Astrocyte of the cerebellum (primary cell): ENCODE measurements around the gene TOR1AIP2.

Experiments
- DNase-seq: peaks from one replicate; pipeline ENCODE4 v3.0.0-alpha.2; 2011; ENCODE audit warnings: low read depth
- H3K4me3 ChIP-seq: 2 replicates; pipeline ENCODE4 v1.5.1; 2011; ENCODE audit warnings: mild to moderate bottlenecking, low read depth, low read length, moderate library complexity
- in situ Hi-C: cut with HindIII; loops from 2 replicates; pipeline ENCODE4 v1.10.0; 2017; ENCODE audit warnings: low sequenced_read_pairs
- TF ChIP-seq, protein P1 (sequence below): IDR thresholded peaks from 2 replicates; pipeline ENCODE4 v1.5.1; 2012; ENCODE audit warnings: low read length, low read depth, moderate library complexity, mild to moderate bottlenecking; ENCODE audit errors: missing control alignments

TOR1AIP2 gene

DNA sequence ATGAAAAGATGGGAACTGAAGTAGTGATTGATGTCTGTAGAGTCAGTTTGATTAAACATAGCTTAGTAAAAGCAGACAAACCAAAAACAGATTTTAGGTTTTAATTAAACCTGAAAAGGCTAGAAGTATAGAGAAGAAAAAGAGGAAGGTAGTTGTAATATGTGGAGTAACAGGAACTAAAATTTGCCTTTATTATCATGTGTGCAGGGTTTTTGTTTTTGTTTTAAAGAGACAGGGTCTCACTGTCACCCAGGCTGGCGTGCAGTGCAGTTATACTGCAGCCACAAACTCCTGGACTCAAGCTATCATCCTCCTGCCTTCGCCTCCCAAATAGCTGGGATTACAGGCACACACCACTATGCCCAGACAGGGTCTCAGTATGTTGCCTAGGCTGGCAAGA lies 10.5 kb upstream of the TOR1AIP2 start:
- DNase-seq, result no peak
- in situ Hi-C loops, result no loop called here
- TF ChIP-seq, protein P1, sequence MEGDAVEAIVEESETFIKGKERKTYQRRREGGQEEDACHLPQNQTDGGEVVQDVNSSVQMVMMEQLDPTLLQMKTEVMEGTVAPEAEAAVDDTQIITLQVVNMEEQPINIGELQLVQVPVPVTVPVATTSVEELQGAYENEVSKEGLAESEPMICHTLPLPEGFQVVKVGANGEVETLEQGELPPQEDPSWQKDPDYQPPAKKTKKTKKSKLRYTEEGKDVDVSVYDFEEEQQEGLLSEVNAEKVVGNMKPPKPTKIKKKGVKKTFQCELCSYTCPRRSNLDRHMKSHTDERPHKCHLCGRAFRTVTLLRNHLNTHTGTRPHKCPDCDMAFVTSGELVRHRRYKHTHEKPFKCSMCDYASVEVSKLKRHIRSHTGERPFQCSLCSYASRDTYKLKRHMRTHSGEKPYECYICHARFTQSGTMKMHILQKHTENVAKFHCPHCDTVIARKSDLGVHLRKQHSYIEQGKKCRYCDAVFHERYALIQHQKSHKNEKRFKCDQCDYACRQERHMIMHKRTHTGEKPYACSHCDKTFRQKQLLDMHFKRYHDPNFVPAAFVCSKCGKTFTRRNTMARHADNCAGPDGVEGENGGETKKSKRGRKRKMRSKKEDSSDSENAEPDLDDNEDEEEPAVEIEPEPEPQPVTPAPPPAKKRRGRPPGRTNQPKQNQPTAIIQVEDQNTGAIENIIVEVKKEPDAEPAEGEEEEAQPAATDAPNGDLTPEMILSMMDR, result no peak
- H3K4me3 ChIP-seq, result no peak overlapping the region

DNA sequence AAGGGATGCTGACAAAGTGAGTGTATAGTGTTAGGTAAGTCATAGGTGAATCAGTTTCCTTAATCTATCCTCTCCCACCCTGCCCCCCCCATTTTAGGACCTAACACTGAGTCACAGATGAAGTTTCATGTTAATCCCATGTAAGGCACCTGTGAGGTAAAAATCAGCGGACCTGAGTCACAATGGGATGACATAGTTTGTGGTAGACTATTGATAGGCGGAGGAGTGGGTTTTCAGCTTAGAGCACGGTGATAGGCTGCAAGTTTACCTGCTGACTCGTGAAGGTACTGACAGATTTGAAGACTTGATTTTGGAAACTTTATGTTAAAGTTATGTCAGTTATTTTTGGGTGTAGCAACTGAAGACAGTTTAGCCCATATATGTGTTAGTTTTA lies 6.1 kb upstream of the TOR1AIP2 start:
- DNase-seq, result no peak
- in situ Hi-C loops, result no loop called here
- TF ChIP-seq, protein P1, result no peak
- peak overlapping the region; percentile 78 for H3K4me3 ChIP-seq

DNA sequence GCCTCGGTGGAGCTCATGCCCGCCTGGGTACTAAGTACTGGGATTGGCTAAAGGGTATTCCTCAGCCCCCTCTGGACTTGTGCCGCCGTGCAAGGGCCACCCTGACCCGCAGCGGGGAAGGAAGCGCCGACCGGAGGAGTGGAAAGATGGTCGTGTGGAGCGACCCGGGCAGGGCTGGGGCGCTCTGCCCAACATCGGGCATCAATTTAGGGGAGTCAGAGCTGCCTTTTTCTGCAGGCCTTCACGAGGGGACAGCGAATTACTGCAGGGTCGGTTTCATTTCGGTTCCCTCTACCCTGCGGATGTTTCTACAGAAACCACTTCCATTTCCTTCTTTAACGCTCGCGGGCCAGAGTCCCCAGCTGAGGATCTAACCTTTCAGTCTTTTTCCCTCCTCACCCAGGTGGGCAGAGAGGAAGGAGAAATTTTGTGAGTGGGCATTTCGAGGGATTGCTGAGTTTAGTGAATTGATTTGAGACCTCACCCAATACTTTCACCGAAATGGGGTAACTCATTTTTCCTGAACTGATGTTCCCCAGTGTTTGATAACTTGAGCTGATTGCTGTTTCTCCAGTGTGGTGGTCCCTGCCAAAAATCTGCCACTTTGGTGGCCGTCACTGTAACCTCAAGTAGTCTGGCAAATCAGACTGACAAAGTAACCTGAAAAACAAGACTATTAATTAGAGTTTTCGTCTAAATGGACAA lies 5.6 kb upstream of the TOR1AIP2 start:
- peak overlapping the region; percentile 78 for H3K4me3 ChIP-seq
- no peak for DNase-seq
- TF ChIP-seq, protein P1, result no peak
- in situ Hi-C loops, result no loop called here

DNA sequence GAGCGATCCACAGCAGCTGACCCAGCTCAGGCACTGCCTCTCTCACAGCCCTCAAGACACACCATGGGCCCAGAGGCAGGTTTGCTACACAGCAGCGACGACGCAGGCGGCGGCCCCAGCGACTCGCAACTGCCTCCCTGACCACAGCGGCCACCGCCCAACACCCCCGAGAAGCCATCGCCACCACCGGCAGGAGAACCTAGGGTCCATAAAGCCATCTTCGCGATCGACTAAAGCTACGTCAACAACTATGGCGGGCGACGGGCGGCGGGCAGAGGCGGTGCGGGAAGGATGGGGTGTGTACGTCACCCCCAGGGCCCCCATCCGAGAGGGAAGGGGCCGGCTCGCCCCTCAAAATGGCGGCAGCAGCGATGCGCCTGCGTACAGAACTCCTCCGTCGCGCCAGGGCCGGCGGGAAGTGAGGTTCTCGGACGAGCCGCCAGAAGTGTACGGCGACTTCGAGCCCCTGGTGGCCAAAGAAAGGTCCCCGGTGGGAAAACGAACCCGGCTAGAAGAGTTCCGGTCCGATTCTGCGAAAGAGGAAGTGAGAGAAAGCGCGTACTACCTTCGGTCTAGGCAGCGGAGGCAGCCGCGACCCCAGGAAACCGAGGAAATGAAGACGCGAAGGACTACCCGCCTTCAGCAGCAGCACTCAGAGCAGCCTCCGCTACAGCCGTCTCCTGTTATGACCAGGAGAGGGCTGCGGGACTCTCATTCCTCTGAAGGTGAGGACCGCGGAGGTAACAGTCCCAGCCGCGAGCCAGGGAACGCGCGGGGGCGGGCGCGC lies 4.8 kb upstream of the TOR1AIP2 start, which contains the start of gene TOR1AIP1:
Gene TOR1AIP1 (plus strand): TSS at position 33 of the 787 bp plus-strand sequence. CDS start 218 bp downstream, at position 251.
- peak; percentile 95 for DNase-seq
- TF ChIP-seq, protein P1, result peak; percentile 19
- in situ Hi-C loops, result no loop called here

DNA sequence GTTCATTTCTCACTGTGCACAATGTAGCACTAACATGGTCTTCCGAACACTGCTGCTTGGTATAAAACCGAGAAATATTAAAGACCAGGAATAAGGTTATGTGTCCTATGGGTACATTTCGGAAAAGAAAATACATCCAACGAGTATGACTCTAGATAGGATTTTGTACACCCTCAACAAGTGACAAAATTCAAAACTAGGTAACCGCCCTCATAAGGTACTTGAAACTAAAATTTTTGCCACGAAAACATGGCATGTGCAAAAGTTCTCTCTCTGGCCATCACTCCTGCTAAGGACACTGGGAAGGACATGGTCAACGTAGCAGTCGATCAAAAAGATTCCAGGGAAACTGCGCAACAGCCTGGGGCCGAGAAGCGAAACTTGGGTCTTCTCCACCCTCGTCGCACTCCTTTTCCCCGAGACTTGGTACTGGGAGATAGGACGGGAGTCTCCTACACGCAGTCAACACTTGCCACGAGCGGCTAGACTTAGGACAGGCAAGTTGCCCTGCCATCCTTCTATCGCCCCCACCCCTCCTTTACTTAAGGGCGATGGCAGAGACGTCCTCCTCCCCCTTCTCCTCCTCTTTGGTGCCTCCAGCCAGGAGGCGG lies 4.1 kb upstream of the TOR1AIP2 start:
- in situ Hi-C loops, result no loop called here

More for the DNA sequence above, 4.8 kb upstream of the TOR1AIP2 start, which contains the start of gene TOR1AIP1:
- peak within 1 kb of the TSS; percentile 78 for H3K4me3 ChIP-seq

DNA sequence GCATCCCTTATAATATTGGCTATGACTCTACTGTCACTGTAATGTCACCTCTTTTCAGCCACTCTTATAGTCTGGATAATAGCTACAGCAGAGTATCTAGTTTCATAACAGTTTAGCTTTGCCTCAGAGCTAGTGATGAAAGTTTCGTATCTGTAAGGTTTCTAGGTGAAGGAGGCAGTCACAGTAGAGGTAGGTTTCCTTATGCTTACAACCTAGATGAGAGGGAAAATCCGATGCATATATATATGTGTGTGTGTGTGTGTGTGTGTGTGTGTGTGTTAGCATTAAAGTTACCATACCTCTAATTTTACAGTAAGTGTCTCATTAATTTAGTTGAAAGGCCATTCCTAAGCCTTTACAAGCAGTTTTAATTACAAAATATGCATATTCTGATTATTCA lies 2.2 kb upstream of the TOR1AIP2 start:
- TF ChIP-seq, protein P1, result no peak
- in situ Hi-C loops, result no loop called here
- DNase-seq, result no peak
- H3K4me3 ChIP-seq, result no peak overlapping the region

More for the DNA sequence above, 4.1 kb upstream of the TOR1AIP2 start:
- TF ChIP-seq, protein P1, result no peak
- peak; percentile 81 for DNase-seq
- peak overlapping the region; percentile 78 for H3K4me3 ChIP-seq
